NCI-H187 treated with DMSO at 0.1 percent for 48 hours (cell line): ENCODE measurements around the gene MYRIP.
"Not testable (repeated sequence)": the region's sequence is repeated elsewhere in the genome, so short reads cannot be mapped to it uniquely, and the experiment has no call there.

Experiments used
- DNase-seq: peaks from one replicate; lab custom pipeline; 2025; lab: John Stamatoyannopoulos, UW

The MYRIP gene

DNA sequence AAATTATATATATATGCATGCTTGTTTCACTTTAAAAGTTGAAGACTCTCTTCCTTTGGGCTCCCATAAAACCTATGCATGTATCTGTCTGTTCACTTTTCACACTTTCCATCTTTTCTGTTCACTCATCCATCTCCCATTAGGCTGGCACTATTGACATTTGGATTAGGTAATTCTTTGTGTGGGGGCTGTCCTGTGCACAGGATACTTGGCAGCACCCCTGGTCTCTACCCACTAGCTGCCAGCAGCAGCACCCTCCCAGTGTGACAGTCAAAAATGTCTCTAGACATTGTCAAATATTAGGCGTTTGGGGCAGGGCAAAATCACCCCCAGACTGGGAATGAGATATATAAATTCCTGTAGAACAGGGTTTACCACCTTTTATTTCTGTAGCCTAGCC lies 427.8 kb downstream of the MYRIP start:
- DNase-seq, result no peak

DNA sequence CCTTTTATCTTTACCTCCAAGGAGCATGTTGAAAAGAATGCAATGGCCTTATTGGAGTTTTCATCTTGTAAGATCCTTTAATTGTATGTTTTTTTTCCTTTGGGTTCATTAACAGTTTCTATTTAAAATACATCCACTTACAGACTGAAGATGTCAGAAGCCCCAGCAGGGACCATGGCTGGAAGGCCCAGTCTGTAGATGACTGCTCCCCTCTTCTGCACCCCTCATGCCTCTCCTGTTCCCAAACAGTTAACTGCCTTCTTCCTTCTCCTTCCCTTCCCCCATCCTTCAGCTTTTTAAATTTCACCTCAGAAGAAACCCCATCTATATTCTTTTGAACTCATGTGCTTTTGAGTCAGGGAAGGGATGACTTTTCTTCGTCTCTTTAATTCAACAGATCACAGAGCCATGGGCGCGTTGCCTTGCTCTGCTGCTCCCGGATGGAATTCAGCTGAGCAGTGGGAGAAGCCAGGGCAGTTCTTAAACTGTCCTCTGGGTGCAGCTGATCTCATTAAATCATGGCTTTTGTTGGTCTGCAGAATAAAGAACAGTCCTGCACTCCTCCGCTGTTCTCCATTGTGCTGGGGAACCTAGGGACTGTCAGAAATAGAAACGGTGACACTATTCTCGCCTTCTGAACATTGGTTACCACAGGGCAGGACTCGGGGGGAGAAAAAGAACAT lies 428.6 kb downstream of the MYRIP start:
- DNase-seq, result no peak

DNA sequence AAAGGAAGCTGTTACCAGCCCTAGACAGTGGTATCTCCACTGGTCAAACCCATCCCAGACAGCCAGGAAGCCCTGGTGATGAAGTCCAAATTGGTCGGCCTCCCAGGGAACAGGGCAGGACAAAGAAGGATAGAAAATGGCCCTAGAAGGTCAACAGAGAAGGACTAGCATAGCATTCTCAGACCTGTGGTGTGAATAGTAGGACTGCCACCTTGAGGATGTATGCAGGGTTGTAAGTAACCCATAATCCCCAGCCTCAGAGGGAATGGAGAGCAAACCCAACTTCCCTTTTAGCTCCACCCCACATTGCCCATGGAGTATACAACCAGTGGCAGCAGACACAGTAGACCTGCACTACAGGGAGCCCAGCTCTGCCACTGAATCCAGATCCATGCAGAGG lies 431.5 kb downstream of the MYRIP start:
- no peak for DNase-seq

DNA sequence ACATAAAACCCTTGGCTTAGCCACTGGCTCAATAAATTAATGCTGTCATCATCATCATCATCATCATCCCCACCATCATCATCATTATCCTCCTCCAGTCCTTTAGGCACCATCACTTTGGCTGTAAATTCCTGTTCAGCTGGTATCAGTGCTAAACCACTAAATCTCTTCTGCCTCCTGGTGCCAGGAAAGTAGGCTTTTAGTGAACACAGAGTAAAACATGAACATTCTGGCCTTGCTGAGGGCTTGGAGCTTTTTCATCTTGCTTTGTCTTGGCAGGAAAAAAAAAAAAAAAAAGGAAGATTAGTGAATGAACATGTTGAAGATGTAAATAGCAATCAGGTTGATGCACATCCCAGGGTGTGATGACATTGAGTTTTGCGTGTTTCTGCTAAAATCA lies 432.8 kb downstream of the MYRIP start:
- DNase-seq, result no peak

DNA sequence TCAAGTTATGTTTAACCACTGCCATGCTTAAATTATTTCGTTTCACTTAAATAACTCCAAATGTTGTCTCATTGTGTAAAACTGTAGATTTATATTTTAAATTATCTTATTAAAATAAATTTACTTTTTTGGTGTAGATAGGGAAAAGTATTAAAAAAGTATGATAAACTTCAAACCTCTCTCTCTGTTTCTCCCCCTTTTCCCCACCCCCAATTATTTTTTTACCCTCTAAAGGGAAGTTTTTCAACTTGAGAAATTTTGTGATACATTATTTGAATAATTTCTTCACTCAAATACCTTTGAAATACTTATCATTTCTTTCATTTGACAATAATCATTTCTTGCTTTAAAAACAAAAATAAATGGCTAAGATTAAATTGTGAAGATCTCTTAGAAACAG lies 433.2 kb downstream of the MYRIP start:
- no peak for DNase-seq

DNA sequence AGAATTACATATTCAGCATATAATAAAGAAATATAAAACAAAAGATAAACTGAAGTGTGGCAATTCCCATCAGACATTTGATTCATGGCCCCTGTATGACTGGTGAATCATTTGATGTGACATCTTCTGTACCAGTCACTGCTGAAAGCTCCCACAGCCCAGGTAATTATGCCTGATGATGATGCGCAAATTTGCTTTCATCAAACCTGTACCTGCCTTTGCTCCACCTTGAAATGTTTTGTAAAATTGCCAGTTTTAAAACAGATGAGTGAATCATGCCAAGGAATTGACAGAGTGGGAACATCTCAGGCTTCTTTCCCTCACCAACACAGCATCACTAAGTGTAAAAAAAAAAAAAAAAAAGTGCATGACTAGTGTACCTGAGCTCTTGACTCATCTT lies 433.6 kb downstream of the MYRIP start:
- no peak for DNase-seq

DNA sequence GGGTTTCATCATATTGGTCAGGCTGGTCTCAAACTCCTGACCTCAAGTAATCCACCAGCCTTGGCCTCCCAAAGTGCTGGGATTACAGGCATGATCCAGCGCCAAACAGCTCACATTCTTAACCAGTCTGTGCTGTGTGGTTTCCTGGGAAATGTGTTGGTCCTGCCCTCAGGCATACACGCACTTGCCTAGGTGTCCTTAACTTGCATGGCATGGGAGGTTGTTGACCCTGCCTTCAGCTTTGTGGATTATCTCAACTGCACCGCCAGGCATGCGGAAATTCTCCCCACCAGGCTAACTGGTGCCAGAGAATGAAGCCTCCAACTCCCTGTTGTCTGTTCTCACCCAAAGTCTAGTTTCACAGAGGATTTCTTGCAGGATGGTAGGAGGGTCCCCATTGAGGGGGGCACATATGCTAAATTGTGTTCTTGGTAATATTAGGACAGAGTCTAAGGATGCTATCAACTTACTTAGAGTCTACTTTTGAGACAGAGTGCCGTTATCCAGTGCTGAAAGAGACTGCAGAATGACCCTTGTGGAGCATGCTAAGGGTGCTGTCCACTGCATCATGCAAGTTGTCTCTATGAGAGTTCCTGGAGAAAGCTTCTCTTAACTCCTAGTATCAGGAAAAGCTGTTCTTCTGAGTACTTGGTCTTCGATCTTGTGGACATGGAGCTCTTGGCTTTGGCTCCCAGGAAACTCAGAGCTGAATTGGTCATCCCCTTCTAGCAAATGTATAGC lies 438.5 kb downstream of the MYRIP start:
- no peak for DNase-seq

DNA sequence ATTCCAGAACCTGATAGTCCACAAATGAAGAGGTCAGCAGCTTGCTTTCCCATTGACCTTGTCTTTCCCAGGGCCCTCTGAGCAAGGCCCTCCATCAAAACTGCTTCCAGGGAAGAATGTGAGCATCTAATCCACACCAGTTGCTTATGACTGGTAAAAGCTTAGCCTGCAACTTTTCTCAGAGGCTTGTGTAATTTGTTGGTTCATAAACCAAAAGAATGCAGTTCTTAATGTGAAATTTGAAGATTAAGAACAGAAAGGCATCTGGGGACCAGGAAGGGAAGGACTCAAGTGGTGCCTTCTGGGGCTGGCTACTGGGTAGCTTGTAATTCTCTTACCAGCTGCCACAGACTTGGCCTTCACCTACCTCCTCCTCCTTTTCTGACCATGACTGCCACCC lies 439.2 kb downstream of the MYRIP start:
- no peak for DNase-seq

DNA sequence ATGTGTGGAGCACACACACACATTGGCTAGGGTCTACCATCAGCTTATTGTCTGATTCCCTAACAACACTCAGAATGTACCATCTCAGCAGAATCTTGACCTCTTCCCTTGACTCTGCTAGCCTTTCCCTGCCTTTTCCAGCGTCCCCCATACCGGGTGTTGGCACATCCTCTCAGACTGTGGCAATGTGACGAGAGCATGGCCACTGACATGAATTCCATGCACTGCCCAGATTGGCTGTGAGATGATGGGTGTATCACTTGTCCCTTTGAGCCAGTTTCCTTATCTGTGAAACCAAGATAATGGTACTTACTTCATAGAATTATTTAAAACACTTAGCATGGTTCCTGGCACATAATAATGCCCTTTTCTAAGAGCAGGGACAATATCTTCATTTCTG lies 439.8 kb downstream of the MYRIP start:
- DNase-seq, result no peak

DNA sequence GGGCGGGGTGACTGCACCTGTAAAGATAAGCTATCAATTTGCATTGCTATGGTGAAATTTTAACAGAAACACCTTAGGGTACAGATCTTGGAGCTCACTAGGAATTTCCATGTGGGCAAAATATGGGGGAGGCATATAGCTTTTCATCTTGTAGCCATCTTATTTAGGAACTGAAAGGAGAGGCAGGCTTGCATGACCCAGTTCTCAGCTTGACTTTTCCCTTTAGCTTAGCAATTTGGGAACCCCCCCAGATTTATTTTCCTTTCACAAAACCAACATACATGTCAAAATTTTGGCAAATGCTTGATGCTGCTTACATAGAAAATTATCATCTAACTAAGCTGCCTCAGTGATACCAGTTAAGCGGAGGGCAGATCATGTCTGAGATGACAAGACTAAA lies 445.1 kb downstream of the MYRIP start:
- DNase-seq, result no peak

DNA sequence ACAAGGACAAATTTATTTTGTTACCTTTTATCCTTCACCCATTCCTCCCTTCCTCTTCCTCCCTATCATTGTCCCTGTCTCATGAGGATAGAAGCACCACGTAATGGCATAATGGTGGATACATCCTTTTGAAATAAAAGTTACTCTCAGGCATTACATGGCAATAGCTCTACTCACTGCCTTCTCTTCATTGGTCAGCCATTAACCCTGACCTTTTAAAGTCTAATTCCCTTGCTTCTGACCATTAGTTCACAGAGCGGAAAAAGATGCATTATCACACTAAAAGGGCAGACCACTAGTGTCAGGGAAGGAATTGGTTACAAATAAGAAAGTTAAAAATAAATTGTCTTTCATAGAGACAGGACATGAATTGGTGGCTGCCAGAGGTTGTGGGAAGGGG lies 445.5 kb downstream of the MYRIP start:
- DNase-seq, result no peak

DNA sequence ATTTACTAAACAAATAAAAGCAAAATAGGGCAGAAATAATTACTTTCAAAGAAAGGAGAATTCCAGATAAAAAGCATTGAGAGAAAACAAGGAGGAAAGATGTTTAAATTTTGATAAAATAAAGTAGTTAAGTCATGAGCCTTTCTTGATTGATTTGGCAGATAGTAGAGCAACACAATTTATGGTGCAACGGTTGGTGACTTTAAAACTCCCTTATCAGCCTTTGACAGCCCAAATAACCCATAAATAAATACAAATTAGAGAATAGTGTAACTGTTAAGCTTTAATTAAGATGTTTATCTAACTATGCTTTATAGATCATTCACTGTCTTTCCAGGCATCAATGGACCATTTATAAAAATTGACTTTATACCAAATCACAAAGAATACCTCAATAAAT lies 446.1 kb downstream of the MYRIP start:
- DNase-seq, result no peak

DNA sequence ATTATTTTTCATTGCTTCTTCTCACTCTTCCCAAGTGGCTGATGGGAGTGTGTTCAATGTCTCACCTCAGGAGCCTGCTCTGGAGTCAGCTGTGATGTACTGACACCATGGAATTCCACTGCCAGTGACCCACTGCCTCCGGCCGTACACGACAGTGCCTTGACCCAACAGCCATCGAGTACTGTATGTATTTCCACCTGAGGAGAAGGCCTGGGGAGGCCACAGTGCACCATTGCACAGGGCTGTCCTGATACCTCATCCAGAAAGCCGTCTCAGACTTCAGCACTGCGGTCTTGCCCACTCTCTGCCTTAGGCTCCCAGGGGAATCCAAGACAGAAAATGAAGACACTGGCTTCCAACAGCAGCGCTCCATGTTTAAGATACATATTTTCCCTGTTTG lies 448.7 kb downstream of the MYRIP start:
- DNase-seq, result no peak

DNA sequence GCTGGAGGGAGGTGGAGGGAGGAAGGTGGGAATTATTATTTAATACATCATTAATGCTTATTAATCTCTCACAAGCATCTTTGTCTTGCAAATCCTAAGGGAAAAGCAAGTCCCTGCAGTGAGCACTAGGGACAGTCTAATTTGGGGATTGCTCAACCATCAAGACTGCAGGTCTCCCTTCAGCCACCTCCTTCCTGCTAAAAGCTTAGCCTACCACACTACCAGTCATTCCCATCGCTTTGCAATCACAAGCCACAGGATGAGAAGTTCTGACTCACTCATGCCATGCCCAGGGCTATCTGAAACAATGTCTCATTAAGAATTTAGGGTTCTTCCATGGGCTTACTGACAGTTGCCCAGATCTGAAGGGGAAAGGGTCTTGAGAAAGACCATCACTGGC lies 449.1 kb downstream of the MYRIP start:
- DNase-seq, result no peak

DNA sequence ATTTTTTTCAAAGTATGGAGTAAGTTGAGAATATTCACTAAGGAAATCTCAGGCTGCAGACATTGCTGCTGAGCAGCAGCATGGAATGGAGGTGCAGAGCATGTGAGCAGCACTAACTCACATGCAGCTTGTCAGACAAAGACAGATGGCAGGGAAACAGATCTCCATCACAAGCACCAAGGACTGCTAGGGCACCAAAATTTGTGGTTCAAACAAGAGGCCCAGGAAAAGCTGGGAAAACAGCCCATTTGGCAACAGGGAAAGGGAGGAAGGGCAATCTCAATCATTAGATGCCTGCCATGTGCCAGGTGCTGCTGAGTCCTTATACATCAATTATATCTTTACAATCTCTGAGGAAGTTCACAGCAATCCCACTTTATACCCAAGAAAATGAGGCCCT lies 452.9 kb downstream of the MYRIP start:
- DNase-seq, result no peak

DNA sequence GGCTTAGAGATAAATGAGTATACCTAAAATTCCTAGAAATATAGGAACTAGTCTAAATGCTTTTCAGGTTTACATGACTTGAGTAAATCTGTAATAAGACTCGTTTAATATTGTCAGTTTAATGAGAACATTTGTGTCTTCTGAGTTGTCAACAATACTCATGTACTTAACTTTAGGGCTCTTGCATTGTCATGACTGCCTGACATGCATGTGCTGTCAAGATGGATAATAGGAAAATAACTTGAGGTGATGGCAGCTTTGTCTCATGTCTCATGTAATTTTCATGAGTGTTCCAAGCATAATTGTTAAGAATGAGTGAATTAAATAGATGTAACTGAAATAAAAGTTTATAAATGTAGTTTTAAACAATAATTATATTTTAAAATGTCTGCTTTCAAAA lies 455.0 kb downstream of the MYRIP start:
- DNase-seq, result no peak

DNA sequence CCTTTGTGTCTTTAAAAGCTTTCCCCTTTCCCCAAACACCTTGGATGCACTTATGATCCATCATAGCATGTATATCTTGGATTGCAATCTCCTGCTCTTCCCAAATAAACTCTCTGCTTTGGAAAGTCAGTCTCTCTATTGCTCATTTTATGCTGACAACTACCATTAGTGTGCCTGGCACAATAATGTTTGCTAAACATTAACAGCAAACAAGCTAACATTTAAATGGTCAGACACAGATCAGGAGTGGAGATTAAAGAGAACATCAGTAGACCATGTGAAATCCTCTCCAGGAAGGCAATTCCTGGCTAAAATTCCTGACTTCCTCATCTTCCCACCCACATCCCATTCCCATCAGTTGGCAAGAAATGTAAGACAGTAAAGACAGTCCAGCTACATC lies 455.8 kb downstream of the MYRIP start:
- no peak for DNase-seq

DNA sequence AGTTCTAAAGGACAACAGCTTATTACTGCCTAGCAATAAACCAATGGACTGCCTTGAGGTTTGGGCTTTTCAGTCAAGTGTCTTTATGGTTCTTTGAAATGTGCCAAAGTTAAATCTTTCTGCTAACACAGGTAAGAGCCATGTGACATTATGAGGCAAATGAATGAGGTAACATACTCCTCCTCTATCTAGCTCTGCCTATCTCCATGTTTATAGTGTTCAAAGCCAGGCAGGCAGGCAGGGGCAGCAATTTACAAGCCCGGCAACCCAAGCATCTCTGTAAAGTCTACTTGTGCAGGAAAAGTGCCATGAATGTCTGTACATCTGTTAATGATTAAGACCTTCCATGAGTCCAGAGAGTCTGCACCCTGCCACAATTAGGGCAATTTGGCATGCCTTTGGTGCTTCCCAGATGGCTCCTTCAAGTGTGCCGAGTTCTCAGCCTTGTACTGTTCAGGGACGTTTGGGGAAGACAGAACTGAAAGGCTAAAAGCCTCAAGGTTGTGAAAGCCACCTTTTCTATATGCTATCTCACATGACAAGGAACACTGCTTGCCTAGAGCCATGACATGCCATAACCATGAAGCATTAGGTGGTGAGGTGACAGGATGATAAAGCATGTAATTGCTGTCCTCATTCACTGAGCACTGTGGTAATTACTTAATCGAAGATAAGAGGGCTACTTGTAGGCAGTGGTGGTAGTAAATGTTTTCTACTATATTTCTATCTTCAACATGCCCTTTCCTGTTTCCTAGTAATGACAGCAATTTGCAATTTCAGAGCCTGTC lies 458.7 kb downstream of the MYRIP start:
- no peak for DNase-seq

DNA sequence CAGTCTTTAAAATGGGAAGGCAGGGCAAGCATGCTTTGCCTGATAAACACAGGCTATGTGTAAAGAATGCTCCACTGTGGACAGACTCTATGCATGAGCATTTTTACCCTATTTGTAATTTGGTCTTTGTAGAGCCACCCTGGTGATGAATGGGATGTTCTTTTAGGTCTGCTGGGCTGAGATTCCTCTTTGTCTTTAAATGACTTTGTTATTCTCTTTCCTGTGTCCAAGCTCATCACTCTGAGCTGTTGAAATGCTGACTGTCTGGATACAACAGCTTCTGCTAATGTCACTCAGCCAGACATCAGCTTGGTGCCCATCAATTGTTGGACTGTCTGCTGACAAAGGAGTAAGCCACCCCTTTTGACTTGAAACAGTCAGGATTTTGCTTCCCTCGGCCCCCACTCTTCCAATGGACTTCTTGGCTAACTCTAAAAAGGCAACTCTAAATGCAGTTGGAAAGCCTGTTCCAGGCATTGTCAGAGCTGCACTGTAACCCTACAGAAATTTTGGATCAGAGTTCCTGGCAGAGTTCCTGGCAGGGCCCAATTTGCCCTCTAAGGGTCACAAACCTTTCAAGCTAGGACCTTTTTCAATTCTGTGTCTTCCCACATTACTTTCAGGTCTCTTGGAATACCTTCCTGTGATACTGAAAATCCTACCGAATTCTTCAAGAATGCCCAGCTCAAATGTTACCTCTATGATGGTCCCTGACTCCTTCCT lies 459.6 kb downstream of the MYRIP start:
- no peak for DNase-seq

DNA sequence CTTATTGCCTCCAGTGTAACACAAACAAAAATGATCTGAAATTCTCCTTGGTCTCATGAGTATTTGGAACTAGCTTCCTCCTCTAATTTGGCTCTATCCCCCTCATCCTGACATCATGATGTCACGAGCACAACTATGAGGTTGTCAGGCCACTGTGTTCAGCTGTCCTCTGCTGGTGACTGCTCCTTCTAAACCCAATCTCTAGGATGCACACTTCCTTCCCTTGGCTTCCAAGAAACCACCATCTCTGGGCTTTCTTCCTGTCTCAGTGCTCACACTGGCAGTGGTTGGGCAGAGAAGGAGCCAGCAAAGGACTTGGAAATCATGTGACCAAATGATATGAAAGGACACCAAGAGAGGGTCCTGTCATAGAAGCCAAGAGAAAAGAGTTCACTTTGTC lies 469.4 kb downstream of the MYRIP start:
- no peak for DNase-seq

DNA sequence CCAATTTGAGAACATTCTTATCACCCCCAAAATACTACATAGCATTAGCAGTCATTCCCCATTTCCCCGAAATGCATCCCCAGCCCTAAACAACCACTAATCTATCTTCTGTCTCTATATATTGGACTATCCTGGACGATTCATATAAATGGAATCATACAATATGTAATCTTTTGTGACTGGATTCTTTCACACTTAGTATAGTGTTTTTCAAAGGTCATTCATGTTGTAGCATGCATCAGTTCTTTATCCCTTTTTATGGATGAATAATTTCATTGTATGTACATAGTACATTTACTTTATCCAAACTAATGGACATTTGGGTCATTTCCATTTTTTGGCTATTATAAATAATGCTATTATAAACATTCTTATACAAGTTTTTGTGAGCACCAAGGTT lies 472.6 kb downstream of the MYRIP start:
- no peak for DNase-seq

DNA sequence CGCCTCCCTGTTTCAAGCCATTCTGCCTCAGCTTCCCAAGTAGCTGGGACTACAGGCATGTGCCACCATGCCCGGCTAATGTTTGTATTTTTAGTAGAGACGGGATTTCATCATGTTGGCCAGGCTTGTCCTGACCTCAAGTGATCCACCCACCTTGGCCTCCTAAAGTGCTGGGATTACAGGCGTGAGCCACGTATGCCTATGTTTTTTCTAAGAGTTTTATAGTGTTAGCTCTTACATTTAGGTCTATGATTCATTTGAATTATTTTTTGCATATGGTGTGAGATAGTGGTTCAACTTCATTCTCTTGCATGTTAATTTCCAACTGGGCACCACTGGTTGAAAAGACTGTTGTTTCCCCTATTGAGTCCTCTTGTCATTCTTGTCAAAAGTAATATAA lies 473.6 kb downstream of the MYRIP start:
- not testable (repeated sequence) for DNase-seq

DNA sequence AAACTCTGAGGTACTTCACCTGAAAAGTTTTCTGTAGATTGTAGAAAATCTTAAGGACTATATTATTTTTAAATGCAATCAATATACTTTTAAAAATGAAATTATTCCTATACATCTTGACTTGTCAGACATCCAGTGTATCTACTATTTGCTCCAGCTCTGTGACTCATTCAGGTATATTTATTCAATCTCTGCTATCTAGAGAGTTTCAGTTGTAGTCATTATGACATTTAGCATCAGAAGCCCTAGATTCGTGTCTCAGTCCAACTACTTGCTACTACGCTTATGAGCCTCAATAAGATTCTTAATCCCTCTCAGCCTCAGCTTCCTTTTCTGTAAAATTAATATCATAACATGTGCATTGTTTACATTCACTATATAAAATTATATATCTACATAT lies 477.8 kb downstream of the MYRIP start:
- DNase-seq, result no peak
